Activated naive CD8-positive, alpha-beta T cell treated with anti-CD3 and anti-CD28 coated beads, Interleukin-2, amount 50 U/mL, for 16 hours (primary cell): ENCODE data around the gene CLDN2.

Experiments used
- DNase-seq: peaks from one replicate; pipeline ENCODE4 v3.0.0-alpha.2; 2020; ENCODE audit warnings: low read depth, low spot score

CLDN2 gene

GRCh38 chrX:106921637-106922036, 1.4 kb downstream of the CLDN2 start:
- DNase-seq: no peak

DNA sequence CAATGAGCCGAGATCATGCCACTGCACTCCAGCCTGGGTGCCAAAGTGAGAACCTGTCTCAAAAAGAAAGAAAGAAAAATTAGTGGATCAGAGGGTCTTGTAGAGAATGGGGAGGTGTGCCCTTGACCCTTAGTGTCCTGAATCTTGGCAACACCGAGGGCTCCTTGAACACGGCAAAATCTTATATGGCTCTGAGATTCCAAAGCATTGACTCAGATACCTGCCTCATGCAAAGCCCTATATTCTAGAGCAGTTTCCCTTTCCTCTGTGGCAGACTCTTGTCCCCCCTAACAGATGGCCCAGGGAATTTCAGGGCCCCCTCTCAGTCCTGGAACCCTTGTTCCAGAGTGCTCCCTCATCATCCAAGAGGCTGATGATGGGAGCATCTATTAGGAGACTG, 6.8 kb downstream of the CLDN2 start:
- no peak for DNase-seq

- DNase-seq: no peak
These were observed 7.5 kb downstream of the CLDN2 start for GRCh38 chrX:106927700-106928099.

- no peak for DNase-seq
These were observed 8.0 kb downstream of the CLDN2 start for GRCh38 chrX:106928227-106928626.

DNA sequence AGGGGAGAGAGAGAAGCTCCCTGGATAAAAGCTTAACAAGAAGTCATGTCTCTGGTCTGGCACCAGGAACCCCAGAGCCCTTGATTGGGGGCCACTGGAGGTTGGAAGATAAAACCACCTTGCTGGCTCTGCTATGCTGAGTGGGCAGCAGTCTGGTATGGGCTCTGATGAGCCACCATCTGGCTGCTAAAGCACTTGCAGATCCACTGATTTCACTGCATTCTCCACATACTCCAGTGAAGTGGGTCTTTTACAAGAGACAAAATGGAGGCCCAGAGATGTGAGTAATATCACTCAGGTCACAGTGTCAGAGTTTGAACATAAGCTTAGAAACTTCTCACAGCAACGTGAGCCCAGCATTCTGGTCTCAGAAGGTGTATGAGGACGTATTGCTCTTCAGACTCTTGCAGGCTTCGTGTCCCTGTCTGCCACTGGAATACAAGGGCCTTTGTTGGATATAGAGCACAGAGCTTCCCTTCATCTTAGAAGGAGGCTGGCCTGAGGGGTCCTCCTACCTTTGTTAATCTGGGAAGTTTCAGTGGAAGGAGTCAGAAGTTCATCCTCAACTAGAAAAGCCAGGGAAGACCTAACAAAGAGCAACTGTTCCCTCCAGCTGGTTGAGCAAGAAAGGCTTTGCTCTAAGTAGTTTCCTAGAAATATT, 11.8 kb downstream of the CLDN2 start:
- DNase-seq: no peak

DNA sequence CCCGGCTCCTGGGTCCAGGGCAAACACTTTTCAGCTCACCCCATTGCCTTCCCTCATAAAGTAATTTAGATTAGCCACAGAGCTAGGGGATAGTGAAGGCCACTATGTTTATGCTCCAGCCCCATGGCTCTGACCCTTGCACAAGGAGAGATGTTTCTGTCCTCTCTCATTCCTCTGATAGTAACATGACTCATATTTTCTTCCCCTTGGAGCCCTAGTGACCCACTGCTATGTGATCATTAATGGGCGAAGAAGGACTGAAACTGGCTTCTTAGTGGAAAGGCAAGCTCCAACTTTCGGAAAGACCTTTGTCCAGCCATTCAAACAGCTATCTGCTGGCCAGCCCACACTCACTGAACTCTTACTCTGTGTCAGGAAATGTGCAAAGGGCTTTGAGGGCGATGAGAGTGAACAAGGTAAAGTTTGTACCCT, 12.3 kb downstream of the CLDN2 start:
- no peak for DNase-seq

GRCh38 chrX:106932960-106933537, 12.8 kb downstream of the CLDN2 start:
- no peak for DNase-seq

- no peak for DNase-seq
These were observed 13.3 kb downstream of the CLDN2 start for GRCh38 chrX:106933538-106933961.

DNA sequence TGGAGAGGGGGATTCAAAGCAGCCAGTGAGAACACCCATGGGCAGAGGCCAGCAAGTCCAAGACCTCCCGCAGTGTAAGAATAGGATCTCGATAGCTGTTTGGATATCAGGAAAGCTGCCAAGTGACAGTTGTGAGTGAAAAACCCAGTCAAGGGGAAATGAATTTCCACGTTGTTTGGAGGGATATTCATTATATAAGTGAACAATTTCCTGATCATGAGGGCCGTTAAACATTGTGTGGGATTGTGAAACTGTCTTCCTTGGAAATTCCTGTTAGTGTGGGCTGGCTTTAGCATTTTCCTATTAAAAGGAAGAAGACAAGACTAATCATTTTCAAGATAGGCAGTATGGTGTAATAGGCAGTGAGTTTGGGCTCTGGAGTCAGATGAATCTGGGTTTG, 15.0 kb downstream of the CLDN2 start:
- no peak for DNase-seq

DNA sequence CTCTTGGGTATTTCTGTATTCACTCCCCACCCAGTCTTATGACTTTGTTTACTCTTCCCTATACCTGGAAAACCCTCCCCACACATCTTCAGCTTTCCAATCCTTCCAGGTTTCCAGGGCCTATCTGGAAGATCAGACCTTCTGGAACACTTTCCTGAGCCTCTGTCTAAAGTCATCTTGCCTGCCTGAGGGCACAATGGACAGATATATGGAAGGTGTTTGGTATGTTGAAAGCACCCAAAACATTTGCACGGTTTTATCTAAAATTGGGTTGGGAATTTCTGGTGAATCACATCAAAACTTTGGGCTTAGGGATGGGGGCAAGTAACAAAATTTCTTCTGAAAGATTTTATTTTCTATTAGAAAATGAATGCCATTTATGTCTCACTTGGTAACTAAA, 16.0 kb downstream of the CLDN2 start:
- no peak for DNase-seq

GRCh38 chrX:106939566-106939965, 19.4 kb downstream of the CLDN2 start:
- no peak for DNase-seq

- no peak for DNase-seq
These were observed 19.9 kb downstream of the CLDN2 start for GRCh38 chrX:106940068-106940467.

DNA sequence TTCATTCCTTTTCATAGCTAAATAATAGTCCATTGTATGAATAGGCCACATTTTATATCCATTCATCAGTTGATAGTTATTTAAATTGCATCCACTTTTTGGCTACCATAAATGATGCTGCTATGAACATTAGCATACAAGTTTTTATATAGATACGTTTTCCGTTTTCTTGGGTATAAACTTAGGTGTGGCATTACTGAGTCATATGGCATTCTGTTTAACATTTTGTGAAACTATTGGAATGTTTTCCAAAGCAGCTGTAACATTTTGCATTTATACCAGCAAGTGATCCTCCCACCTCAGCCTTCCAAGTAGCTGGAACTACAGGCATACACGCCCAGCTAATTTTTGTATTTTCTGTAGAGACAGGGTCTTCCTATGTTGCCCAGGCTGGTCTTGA, 26.3 kb downstream of the CLDN2 start:
- no peak for DNase-seq

DNA sequence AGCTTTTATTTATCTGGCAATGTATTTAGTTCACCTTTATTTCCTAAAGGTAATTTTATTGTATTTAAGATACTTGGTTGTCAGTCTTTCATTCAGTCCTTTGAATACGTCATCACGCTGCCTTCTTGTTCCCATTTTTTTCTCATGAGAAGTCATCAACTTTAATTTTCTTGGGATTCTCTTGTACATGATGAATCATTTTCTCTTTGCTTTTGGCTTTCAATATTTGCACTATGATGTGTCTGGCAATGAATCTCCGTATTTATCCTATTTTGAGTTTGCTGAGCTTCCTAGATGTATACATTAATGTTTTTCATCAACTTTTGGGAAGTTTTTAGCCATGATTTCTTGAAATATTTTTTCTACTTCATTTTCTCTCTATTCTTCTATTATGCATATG, 28.4 kb downstream of the CLDN2 start:
- DNase-seq: no peak

GRCh38 chrX:106949366-106949765, 29.2 kb downstream of the CLDN2 start:
- no peak for DNase-seq

DNA sequence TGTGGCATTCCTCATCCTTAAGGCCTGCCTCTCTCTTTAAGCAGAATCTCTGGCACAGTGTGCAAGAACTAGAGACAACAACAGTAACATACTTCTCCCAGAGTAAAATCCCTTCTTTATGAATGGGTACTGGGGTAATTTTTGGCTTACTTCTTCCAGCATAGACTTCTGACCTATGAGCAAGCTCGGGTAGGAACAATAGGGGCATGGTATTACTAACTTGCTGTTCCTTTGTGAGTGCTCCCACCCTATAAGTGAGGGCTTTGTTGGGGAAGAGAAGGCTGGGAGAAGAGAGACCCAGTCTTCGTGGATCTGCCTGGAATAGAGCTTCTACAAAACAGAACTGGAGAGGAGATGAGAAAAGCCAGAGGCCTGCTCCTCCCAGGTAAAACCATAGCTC, 30.2 kb downstream of the CLDN2 start:
- DNase-seq: no peak

- DNase-seq: no peak
These were observed 31.0 kb downstream of the CLDN2 start for GRCh38 chrX:106951230-106951629.

GRCh38 chrX:106952089-106952488, 31.9 kb downstream of the CLDN2 start:
- no peak for DNase-seq

DNA sequence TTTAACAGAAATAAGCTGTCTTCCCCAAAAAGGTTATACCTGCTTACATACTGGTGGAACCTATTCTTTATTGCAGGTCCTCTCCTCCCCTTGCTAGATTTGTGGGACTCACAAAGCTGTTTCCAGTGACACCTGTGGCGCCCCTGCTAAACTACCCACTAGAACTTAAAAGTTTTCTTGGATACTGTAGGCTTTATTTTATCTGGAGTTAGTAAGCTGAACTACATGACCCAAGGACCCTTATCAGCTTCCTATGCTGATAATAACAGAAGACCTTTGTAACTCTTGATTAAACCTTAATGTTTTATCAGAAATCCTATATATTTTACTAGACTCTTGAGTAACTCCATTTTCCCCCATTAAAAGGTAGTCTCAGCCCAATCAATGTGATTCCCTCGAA, 32.3 kb downstream of the CLDN2 start:
- no peak for DNase-seq

GRCh38 chrX:106952988-106953387, 32.8 kb downstream of the CLDN2 start:
- no peak for DNase-seq

DNA sequence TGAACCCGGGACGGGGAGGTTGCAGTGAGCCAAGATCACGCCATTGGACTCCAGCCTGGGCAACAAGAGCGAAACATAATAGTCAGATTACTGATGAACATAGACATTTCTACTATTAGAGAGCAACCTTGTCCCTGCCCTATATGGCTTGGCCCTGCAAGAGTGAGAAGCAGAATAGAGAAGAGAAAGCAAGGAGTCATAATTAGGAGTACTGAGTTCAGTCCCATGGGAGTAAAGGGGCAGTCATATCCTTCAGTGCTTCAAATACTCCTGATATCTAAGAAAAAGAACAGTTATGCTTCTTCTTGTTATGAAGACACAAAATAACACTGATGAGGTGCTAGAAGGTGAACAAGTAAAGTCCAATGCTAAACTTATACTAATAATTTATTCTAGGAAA, 33.8 kb downstream of the CLDN2 start:
- no peak for DNase-seq

DNA sequence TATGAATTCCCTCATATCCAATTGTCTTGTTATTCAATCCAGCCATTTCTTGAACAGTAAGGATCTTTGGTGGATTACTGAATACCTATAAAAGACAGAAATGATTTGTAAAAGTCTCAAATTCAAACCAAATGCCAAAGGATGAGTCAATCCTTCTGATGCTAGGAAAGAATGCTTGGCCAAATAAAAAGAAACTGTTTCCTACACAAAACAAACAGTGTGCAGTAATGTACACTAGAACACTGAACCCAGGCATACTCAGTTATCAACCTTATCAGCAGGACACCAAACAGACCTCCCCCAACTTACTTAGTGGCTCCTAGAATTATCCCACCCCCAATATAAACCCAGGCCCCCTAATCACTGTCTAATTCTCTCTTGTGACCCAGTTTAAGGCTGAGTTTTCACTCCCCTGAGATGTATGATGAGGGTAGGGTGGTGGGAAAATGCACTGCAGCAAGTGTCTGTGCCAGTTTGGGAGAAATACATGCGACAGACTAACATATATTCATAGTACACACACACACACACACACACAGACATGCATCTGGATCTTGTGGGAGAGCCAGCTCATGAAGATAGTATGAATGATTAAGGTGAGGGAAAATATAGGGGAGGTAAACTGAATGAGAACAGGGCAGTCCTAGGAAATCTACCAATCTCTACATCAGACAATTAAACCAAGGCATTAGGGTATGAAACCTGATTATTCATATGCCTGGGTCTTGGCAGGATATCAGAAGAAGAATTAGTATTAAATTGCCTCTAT, 35.0 kb downstream of the CLDN2 start:
- no peak for DNase-seq

- no peak for DNase-seq
These were observed 37.7 kb downstream of the CLDN2 start for GRCh38 chrX:106957856-106958255.
